Fibroblast of skin of right quadriceps (primary cell): ENCODE measurements around the gene SLCO1B1.

Experiments used
- DNase-seq: peaks from one replicate; pipeline ENCODE4 v3.0.0-alpha.2; 2013

SLCO1B1 gene

GRCh38 chr12:21223930-21224329, 92.9 kb downstream of the SLCO1B1 start:
- no peak for DNase-seq

GRCh38 chr12:21234395-21234794, 103.4 kb downstream of the SLCO1B1 start:
- no peak for DNase-seq

GRCh38 chr12:21239866-21240265, 108.9 kb downstream of the SLCO1B1 start:
- DNase-seq: no peak

GRCh38 chr12:21248679-21249078, 117.7 kb downstream of the SLCO1B1 start:
- DNase-seq: peak; percentile 1

- DNase-seq: no peak
Measured at GRCh38 chr12:21252070-21252469, 121.1 kb downstream of the SLCO1B1 start.

- DNase-seq: no peak
Measured at GRCh38 chr12:21257172-21257571, 126.2 kb downstream of the SLCO1B1 start.

GRCh38 chr12:21264232-21264631, 133.2 kb downstream of the SLCO1B1 start:
- DNase-seq: no peak

- DNase-seq: no peak
Measured at GRCh38 chr12:21265932-21266331, 134.9 kb downstream of the SLCO1B1 start.

- no peak for DNase-seq
Measured at GRCh38 chr12:21276826-21277225, 145.8 kb downstream of the SLCO1B1 start.
